Neural progenitor cell (in vitro differentiated cells): ENCODE data around the gene MRAS. TPM values are rescaled to one million over a fixed set of nuclear protein-coding genes. Genes with fewer than 3 reads are reported as not detected.

Experiments
- DNase-seq: peaks from one replicate; pipeline ENCODE4 v3.0.0-alpha.2; 2016; ENCODE audit warnings: low spot score
- H2AFZ ChIP-seq: fragments of 200-600 bp; sonication (generic); replicated peaks from 2 replicates; pipeline ENCODE4 v1.6.1; 2016; ENCODE audit warnings: antibody characterized with exemption
- H3F3A ChIP-seq: fragments of 200-600 bp; sonication (generic); 2 replicates; pipeline ENCODE4 v1.6.1; 2016; ENCODE audit warnings: antibody characterized with exemption, low read depth
- H3K27ac ChIP-seq: fragments of 200-600 bp; sonication (generic); 2 replicates; pipeline ENCODE4 v1.5.1; 2016; ENCODE audit warnings: mild to moderate bottlenecking
- H3K27me3 ChIP-seq: fragments of 200-600 bp; sonication (generic); 2 replicates; pipeline ENCODE4 v1.6.1; 2016; ENCODE audit warnings: mild to moderate bottlenecking, moderate library complexity
- H3K36me3 ChIP-seq: fragments of 200-600 bp; sonication (generic); 2 replicates; pipeline ENCODE4 v1.5.1; 2016
- H3K4me1 ChIP-seq: fragments of 200-600 bp; sonication (generic); 2 replicates; pipeline ENCODE4 v1.6.1; 2016; ENCODE audit warnings: mixed run types
- H3K4me2 ChIP-seq: fragments of 200-600 bp; sonication (generic); 2 replicates; pipeline ENCODE4 v1.6.1; 2016
- H3K4me3 ChIP-seq: fragments of 200-600 bp; sonication (generic); 2 replicates; pipeline ENCODE4 v1.5.1; 2016
- H3K79me2 ChIP-seq: fragments of 200-600 bp; sonication (generic); 2 replicates; pipeline ENCODE4 v1.6.1; 2016; ENCODE audit warnings: low read depth
- H3K9ac ChIP-seq: fragments of 200-600 bp; sonication (generic); 2 replicates; pipeline ENCODE4 v1.6.1; 2016
- H3K9me3 ChIP-seq: fragments of 200-600 bp; sonication (generic); 2 replicates; pipeline ENCODE4 v1.5.1; 2016; ENCODE audit warnings: low read depth
- H4K20me1 ChIP-seq: fragments of 200-600 bp; sonication (generic); 2 replicates; pipeline ENCODE4 v1.6.1; 2016; ENCODE audit warnings: low read depth
- H3K27ac Mint-ChIP-seq: 3 replicates; pipeline ENCODE4 v1.8.0; 2021; ENCODE audit warnings: mixed read lengths
- H3K27me3 Mint-ChIP-seq: 2 replicates; pipeline ENCODE4 v1.8.0; 2022; ENCODE audit warnings: low read depth, mild to moderate bottlenecking, inconsistent platforms, moderate library complexity, mixed read lengths; ENCODE audit not compliant: insufficient read depth
- H3K36me3 Mint-ChIP-seq: 3 replicates; pipeline ENCODE4 v1.8.0; 2021; ENCODE audit warnings: mixed read lengths
- H3K4me1 Mint-ChIP-seq: 3 replicates; pipeline ENCODE4 v1.8.0; 2021; ENCODE audit warnings: mixed read lengths
- H3K4me3 Mint-ChIP-seq: 3 replicates; pipeline ENCODE4 v1.8.0; 2021; ENCODE audit warnings: mild to moderate bottlenecking, moderate library complexity, mixed read lengths
- H3K9me3 Mint-ChIP-seq: 3 replicates; pipeline ENCODE4 v1.8.0; 2020; ENCODE audit warnings: mixed read lengths
- EZH2 ChIP-seq: fragments of 200-600 bp; sonication (generic); IDR thresholded peaks from 2 replicates; pipeline ENCODE4 v1.6.1; 2017; ENCODE audit warnings: antibody characterized with exemption, mild to moderate bottlenecking, moderate library complexity
- EZH2phosphoT487 ChIP-seq: fragments of 200-600 bp; sonication (generic); IDR thresholded peaks from 2 replicates; pipeline ENCODE4 v1.6.1; 2017; ENCODE audit warnings: antibody characterized with exemption
- total RNA-seq: library from RNA; depleted of rRNA; stranded (reverse); fragments of >200 nt; gene quantifications from 2 replicates; pipeline ENCODE4 v1.2.3, GENCODE V29; 2015; ENCODE audit warnings: low replicate concordance
- TF ChIP-seq, protein P1 (sequence below): fragments of 200-600 bp; sonication (generic); IDR thresholded peaks from 2 replicates; pipeline ENCODE4 v1.5.1; 2017; ENCODE audit warnings: antibody characterized with exemption, mild to moderate bottlenecking

The MRAS gene
- total RNA-seq, 1 donor from 2014 or later, result 17.2 TPM

DNA sequence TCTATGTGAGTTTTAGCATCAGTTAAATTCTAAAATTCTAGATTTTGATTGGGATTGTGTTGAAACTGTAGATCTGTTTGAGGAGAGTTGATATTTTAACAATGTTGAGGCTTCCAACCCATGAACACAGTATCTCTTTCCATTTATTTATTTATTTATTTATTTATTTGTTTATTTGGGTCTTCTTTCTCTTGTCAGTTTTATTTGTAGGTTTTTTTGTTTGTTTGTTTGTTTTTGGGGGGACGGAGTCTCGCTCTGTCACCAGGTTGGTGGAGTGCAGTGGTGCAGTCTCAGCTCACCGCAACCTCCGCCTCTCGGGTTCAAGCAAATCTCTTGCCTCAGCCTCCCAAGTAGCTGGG lies 25.3 kb downstream of the MRAS start:
- H3K27ac ChIP-seq, result no peak overlapping the region
- no peak for TF ChIP-seq EZH2phosphoT487
- TF ChIP-seq, protein P1, sequence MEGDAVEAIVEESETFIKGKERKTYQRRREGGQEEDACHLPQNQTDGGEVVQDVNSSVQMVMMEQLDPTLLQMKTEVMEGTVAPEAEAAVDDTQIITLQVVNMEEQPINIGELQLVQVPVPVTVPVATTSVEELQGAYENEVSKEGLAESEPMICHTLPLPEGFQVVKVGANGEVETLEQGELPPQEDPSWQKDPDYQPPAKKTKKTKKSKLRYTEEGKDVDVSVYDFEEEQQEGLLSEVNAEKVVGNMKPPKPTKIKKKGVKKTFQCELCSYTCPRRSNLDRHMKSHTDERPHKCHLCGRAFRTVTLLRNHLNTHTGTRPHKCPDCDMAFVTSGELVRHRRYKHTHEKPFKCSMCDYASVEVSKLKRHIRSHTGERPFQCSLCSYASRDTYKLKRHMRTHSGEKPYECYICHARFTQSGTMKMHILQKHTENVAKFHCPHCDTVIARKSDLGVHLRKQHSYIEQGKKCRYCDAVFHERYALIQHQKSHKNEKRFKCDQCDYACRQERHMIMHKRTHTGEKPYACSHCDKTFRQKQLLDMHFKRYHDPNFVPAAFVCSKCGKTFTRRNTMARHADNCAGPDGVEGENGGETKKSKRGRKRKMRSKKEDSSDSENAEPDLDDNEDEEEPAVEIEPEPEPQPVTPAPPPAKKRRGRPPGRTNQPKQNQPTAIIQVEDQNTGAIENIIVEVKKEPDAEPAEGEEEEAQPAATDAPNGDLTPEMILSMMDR, result no peak
- TF ChIP-seq EZH2, result no peak
- H3F3A ChIP-seq, result no peaks in the 10 kb centered on the region
- H4K20me1 ChIP-seq, result no peaks in the 10 kb centered on the region
- no peak overlapping the region for H3K9ac ChIP-seq
- Mint-ChIP-seq H3K4me3 (no peak overlapping the region), H3K9me3 (peaks cover 3% of the 10 kb centered on the region), H3K36me3 (peaks cover 14% of the 10 kb centered on the region), H3K27me3 (peaks cover 2% of the 10 kb centered on the region), H3K27ac (no peak overlapping the region), H3K4me1 (peaks cover 9% of the 10 kb centered on the region)
- no peaks in the 10 kb centered on the region for H3K9me3 ChIP-seq
- no peak overlapping the region for H2AFZ ChIP-seq
- no peaks in the 10 kb centered on the region for H3K27me3 ChIP-seq
- no peaks in the 10 kb centered on the region for H3K4me1 ChIP-seq
- DNase-seq, result no peak
- H3K79me2 ChIP-seq, result no peaks in the 10 kb centered on the region
- no peaks in the 10 kb centered on the region for H3K36me3 ChIP-seq
- no peak overlapping the region for H3K4me2 ChIP-seq
- no peak overlapping the region for H3K4me3 ChIP-seq

DNA sequence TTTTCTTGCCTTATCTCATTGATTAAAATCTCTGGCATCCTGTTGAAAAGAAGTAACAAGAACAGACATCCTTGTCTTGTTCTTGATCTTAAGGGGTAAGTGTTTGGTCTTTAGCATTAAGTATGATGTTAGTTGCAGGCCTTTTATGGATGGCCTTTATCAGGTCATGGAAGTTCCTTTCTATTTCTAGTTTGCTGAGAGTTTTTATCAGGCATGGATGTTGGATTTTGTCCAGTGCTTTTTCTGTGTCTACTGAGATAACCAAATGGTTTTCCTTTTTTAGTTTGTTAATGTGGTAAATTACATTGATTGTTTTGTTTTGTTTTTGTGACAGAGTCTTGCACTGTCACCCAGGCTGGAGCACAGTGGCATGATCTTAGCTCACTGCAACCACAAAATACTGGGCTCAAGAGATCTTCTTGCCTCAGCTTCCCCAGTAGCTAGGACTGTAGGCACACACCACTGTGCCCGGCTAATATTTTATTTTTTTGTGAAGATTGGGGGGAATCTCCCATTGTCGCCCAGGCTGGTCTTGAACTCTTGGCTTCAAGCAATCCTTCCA lies 26.3 kb downstream of the MRAS start:
- Mint-ChIP-seq H3K27me3 (peaks cover 2% of the 10 kb centered on the region), H3K9me3 (peaks cover 3% of the 10 kb centered on the region), H3K4me3 (no peak overlapping the region), H3K36me3 (peaks cover 18% of the 10 kb centered on the region), H3K4me1 (peaks cover 9% of the 10 kb centered on the region), H3K27ac (no peak overlapping the region)
- Histone ChIP-seq H3K36me3 (no peaks in the 10 kb centered on the region), H3F3A (no peaks in the 10 kb centered on the region), H4K20me1 (no peaks in the 10 kb centered on the region), H3K27ac (no peak overlapping the region), H3K4me3 (no peak overlapping the region), H3K4me2 (no peak overlapping the region), H3K9ac (no peak overlapping the region), H3K9me3 (no peaks in the 10 kb centered on the region), H3K4me1 (no peaks in the 10 kb centered on the region), H3K79me2 (no peaks in the 10 kb centered on the region), H2AFZ (no peak overlapping the region), H3K27me3 (no peaks in the 10 kb centered on the region)
- TF ChIP-seq EZH2 (no peak), EZH2phosphoT487 (no peak)
- TF ChIP-seq, protein P1, result no peak
- no peak for DNase-seq

DNA sequence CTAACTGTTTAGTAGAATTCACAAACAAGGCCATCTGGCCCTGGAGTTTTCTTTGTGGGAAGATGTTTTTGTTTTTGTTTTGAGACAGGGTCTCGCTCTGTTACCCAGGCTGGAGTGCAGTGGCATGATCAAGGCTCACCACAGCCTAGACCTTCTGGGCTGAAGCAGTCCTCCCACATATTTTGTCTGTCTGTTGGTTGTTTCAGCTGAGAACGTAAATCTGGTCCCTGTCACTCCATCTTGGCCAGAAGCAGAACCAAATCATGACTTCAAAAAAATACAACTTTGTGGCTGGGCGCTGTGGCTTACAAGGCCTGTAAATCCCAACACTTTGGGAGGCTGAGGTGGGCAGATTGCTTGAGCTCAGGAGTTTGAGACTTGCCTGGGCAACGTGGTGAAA lies 27.1 kb downstream of the MRAS start:
- no peak overlapping the region for H3K27ac ChIP-seq
- TF ChIP-seq EZH2phosphoT487 (no peak), EZH2 (no peak)
- TF ChIP-seq, protein P1, result no peak
- H3K9ac ChIP-seq, result no peak overlapping the region
- H3K9me3 ChIP-seq, result no peaks in the 10 kb centered on the region
- H3K27ac Mint-ChIP-seq, result no peak overlapping the region
- H3K36me3 Mint-ChIP-seq, result peaks cover 18% of the 10 kb centered on the region
- DNase-seq, result no peak
- H3K4me3 ChIP-seq, result no peak overlapping the region
- no peak overlapping the region for H3K4me3 Mint-ChIP-seq
- H3K4me1 ChIP-seq, result no peaks in the 10 kb centered on the region
- H3F3A ChIP-seq, result no peaks in the 10 kb centered on the region
- H3K4me1 Mint-ChIP-seq, result peaks cover 9% of the 10 kb centered on the region
- H3K79me2 ChIP-seq, result no peaks in the 10 kb centered on the region
- no peaks in the 10 kb centered on the region for H3K36me3 ChIP-seq
- H3K27me3 Mint-ChIP-seq, result peaks cover 2% of the 10 kb centered on the region
- H3K4me2 ChIP-seq, result no peak overlapping the region
- no peaks in the 10 kb centered on the region for H3K27me3 ChIP-seq
- H2AFZ ChIP-seq, result no peak overlapping the region
- peaks cover 3% of the 10 kb centered on the region for H3K9me3 Mint-ChIP-seq
- no peaks in the 10 kb centered on the region for H4K20me1 ChIP-seq
